GOT3 (cell line): ENCODE measurements around the gene SNRPB.
A peak's percentile ranks its signal among the peaks of the same experiment; 100 is the strongest.
"Not testable (repeated sequence)": the region's sequence is repeated elsewhere in the genome, so short reads cannot be mapped to it uniquely, and the experiment has no call there.

Experiments used
- DNase-seq: peaks from one replicate; lab custom pipeline; 2025; ENCODE audit warnings: mixed read lengths; lab: John Stamatoyannopoulos, UW

The SNRPB gene

DNA sequence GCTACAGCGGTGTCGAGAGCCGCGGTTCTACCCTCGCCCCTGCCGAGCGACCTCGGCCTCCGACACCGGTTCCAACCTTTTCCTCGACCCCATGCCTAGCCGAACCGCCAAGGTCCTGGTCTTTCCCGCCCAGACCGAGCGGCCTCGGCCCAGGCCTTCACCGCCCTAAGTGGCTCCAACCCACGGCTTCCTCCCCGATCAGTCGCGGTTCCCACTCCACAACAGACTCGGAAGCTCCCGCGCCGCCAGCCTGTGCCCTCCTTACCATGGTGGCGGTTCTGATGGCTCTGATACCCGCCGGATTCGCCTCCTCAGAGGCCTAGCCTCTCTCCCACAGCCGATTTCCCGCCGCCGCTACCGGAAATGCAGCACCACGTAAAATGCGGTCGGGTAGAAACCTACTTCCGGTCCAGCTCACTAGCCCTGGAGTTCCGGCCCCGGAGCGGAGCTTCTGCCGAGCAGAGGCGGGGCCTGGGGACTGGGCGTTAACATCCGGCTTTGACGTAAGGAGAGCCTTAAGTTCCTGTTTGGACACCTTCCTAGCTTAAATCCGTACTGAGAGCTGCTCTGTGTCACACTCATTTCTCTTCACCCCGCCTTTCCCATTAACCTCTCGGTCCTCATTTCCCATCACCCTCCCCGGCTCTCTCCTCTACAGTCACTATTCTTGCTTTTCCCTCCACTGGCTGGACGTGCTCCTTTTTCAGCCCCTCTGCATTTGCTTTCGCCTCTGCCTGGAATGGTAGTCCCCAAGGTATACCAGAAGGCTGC, at the start of gene SNRPB:
SNRPB (minus strand) TSS at position 367 of the 771 bp plus-strand sequence; CDS start at position 268, 99 bp downstream.
- peak; percentile 96 for DNase-seq

DNA sequence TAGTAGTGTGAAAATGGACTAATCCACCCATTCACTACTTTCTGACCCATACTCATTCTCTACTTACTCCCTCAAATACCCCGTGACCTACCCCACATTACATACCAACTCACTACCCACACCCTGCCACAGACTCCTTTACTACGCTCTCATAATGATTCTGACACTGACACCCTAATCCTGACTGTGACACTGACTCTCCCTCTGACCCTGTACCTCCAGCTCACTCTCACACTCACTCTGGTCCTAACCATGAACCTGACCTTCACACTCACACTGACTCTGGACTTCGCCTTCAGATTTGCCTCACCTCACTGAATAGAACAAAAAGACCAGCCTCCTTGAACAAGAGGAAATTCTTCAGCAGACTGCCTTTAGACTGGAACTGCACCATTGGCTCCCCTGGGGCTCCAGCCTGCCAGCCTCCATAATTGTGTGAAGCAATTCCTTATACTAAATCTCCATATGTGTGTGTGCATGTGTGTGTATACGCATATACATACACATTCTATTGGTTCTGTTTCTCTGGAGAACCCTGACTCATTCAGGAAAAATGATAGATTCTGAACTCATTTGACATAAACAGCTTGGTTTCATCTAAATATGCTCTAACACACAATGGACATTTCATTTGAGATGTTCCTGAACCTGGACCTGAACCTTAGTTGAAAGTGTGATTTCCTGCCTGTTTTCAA, 48.7 kb upstream of the SNRPB start:
- no peak for DNase-seq

DNA sequence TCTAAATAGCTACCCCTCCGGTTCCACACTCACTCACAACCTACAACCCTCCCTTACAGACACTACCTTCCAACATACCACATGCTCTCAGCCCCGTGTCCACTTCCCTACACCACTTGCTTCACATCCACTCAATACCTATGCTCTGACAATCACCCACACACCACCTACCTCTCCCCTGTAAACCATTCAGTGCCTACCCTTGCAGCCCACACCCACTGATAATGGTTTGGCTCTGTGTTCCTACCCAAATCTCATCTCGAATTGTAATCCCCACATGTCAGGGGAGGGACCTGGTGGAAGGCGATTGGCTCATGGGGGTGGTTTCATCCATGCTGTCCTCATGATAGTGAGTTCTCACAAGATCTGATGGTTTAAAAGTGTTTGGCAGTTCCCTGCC, 48.0 kb upstream of the SNRPB start:
- DNase-seq = no peak

- DNase-seq = no peak
Measured at GRCh38 chr20:2518096-2518495, 47.5 kb upstream of the SNRPB start.

DNA sequence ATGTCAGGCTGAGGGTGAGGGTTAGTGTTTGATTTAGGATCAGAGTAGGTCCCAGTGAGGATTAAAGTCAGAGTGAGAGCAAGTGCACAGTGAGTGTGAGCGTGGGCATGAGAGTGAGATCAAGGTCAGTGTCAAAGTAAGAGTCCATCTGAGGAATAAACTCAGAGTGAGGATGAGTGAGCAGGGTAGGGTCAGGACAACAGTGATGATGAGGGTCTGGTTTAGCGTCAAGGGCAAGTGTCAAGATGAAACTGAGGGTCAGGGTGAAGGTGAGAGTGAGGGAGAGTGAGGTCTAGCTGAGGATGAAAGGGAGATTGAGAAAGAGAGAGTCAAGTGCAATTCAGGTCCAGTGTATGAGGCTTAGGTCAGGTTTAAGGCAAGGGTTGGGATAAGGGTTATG, 45.8 kb upstream of the SNRPB start:
- no peak for DNase-seq

DNA sequence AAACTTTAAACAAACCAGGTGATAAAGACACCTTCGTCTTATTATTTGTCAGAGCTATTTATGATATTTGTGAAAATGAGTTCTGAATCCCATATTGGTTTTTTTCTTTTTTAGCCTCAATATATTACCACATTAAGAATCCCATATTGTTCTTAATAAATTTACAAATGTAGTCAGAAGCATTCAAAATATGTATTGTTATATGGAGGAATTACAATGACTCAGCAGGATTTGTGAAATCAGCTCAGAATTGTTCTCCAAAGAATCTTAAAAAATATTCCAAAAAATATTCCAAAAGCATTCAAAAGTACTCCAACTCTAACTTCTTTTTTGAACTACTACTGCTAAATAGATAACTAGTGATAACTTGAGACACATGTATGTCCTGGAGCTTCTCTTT, 44.6 kb upstream of the SNRPB start:
- no peak for DNase-seq

DNA sequence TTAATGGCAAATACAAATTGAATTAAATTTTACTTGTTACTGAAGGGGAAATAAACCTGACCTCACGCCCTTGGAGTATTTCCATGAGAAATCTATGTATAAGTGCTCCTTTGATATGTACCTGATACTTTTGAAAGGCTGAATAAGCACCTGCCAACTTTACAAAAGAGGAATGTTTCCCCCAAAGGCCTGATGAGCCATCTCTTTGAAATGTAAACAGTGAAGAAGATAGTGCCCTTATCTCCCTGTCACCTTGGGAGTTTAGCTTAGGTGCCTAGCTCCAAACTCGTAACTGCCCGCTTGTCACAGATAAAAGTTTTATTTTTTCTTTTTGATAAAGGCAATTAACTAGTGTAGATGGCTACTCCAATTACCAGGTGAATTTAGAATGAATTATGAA, 39.2 kb upstream of the SNRPB start:
- DNase-seq = no peak

DNA sequence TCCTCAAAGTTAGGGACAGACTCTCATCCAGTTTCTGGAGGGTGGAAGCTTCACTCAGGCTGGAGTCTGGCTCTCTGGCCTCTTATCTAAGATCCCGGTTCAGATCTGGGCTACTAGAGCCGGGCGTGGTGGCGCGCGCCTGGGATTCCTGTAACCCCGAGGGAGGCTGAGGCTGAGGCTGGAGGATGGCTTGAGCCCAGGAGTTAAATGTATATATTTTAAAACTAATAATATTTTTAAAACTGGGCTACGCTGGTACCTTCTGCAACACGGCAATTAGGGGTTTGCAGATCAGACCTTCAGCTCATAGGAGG, 38.8 kb upstream of the SNRPB start:
- DNase-seq = no peak

DNA sequence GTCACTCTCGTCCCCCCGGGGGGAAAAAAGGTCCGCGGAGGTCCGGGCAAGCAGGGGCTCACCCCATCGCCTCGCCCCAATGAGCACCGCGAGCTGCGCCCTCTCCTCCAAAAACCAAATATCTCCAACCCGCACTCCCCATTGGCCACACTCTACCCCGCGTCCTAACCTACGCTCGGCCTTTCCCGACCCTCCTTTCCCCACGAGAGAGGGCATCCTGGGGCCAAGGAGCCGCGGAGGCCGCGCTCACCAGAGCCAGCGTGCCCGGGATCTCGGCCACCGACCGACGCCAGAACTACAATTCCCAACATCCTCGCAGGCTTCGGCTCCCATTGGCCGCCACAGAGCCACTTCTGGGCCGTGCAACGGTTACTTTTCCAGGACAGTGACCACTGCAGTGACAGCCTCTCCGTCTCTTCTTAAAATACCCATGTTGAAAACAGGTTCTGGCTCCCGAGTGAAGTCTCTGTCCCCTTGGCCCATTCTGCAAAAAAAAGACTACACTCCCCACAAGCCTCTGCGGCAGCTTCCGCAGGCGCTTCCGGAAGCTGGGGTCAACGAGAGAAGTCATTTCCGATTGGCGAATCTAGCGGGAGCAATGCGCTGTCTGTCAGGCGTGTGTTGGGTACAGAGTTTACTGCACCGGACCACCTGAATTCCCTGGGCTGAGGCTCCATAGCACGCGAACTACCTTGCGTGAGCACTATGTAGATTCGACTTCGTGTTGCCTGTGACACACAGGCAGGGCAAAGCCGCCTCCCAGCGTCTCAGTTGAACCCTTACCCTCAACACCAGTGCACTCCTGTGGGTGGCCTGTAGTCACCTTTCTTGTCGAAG, 38.3 kb upstream of the SNRPB start, which contains the start of gene ZNF343:
ZNF343 (minus strand) TSS at position 285 of the 837 bp plus-strand sequence. CDS start 15,020 bp downstream, outside the sequence.
- peak; percentile 34 for DNase-seq

GRCh38 chr20:2507875-2508630, 37.5 kb upstream of the SNRPB start:
- DNase-seq = no peak

DNA sequence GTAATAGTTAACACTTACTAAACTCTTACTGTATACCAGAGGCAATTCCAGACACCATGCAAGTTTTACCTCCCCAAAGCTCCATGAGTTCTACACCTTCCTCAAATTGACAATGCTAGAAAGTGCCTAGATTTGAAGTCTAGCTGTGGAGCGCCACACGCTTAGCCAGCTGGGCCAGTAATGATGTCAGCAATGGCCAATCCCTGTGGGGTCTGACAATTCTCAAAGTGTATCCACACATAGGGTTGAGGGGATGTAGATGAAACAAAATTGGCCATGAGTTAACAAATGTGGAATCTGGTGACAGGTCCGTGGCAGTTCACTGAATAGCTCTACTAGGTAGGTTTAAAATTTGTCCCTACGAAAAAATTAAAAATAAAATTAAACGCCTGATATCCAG, 36.9 kb upstream of the SNRPB start:
- DNase-seq = no peak

DNA sequence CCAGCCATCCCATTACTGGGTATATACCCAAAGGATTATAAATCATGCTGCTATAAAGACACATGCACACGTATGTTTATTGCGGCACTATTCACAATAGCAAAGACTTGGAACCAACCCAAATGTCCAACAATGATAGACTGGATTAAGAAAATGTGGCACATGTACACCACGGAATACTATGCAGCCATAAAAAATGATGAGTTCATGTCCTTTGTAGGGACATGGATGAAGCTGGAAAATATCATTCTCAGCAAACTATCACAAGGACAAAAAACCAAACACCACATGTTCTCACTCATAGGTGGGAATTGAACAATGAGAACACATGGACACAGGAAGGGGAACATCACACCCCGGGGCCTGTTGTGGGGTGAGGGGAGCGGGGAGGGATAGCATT, 35.8 kb upstream of the SNRPB start:
- not testable (repeated sequence) for DNase-seq

- DNase-seq = not testable (repeated sequence)
Measured at GRCh38 chr20:2504803-2505202, 34.2 kb upstream of the SNRPB start.

- not testable (repeated sequence) for DNase-seq
Measured at GRCh38 chr20:2502808-2503384, 32.3 kb upstream of the SNRPB start.

DNA sequence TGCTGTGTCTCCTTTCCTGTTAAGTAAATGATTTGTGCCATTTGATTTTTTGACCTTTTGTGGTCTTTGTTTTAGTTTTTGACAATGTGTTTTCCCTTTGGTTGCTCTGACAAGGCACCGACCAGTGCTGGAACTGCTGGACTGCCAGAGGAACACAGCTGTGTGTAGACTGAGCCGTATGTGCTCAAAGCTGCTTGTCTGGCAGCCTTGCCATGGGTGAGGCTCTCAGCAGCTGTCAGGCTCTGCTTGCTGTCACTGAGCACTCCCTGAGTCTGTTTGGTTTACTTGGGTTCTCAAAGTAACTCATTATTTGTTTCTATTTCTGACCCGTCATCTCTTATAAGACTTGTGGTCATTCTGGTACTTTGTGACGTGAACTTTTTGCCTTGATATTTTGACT, 15.1 kb upstream of the SNRPB start:
- no peak for DNase-seq

DNA sequence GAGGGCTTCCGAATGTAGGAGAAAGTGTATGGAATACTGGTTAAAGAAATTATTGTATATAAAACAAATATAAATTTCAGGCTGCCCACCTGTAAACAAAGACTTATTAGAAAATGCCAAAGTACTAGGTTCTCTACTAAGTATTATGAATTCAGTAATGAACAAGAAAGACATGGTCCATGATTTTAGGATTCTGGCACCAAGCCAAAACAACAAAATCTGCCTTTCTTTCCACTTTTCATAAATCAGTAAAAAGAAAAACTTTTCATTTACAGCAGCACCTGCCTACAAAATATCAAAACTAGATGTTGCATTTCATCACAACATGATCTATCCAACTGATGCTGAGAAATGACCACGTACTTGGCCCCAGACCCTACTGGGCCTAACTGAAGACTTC, 14.5 kb upstream of the SNRPB start:
- DNase-seq = no peak

- no peak for DNase-seq
Measured at GRCh38 chr20:2483504-2483903, 12.9 kb upstream of the SNRPB start.

DNA sequence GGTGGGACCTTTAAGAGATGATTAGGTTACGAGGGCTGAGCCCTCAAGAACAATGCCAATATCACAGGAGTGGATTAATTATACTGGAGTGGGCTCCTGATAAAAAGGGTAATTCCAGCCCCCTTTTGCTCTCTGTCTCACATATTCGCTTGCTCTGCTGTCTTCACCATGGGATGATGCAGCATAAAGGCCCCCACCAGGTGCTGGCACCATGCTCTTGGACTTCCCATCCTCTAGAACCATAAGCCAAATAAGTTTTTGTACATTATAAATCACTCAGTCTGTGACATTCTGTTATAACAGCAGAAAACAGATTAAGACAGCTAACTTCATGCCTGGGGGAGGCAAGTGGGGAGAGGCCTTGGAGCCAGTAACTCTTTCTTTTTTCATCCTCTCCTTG, 9.8 kb upstream of the SNRPB start:
- DNase-seq = no peak

- DNase-seq = no peak
Measured at GRCh38 chr20:2476742-2477615, 6.4 kb upstream of the SNRPB start.
